ENCODE results near the gene MAOA.

GRCh38 chrX:43643662-43644061 is 12.4 kb upstream of the MAOA start:
- TF ChIP-seq, protein P1, sequence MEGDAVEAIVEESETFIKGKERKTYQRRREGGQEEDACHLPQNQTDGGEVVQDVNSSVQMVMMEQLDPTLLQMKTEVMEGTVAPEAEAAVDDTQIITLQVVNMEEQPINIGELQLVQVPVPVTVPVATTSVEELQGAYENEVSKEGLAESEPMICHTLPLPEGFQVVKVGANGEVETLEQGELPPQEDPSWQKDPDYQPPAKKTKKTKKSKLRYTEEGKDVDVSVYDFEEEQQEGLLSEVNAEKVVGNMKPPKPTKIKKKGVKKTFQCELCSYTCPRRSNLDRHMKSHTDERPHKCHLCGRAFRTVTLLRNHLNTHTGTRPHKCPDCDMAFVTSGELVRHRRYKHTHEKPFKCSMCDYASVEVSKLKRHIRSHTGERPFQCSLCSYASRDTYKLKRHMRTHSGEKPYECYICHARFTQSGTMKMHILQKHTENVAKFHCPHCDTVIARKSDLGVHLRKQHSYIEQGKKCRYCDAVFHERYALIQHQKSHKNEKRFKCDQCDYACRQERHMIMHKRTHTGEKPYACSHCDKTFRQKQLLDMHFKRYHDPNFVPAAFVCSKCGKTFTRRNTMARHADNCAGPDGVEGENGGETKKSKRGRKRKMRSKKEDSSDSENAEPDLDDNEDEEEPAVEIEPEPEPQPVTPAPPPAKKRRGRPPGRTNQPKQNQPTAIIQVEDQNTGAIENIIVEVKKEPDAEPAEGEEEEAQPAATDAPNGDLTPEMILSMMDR (IDR thresholded peaks at IDR 0.05; ENCODE audit: low read length), result no peak
- TF ChIP-seq EZH2phosphoT487 (IDR thresholded peaks at IDR 0.05; ENCODE audit: low read length), result no peak
- TF ChIP-seq EZH2 (optimal IDR thresholded peaks at IDR 0.05; ENCODE audit: low read depth, low read length), result no peak

Measured in MM.1S (cell line).